ENCODE data around the gene CCDC27.

CCDC27 gene

GRCh38 chr1:3752400-3752945, at the start of gene CCDC27:
Gene CCDC27, plus strand, starts transcription at chr1:3752450. Its CDS starts 32 bp downstream, at chr1:3752482.
- no peak for DNase-seq (ENCODE audit: low spot score)
- FAIRE-seq = no peak

GRCh38 chr1:3702528-3702927, 49.7 kb upstream of the CCDC27 start:
- DNase-seq (ENCODE audit: low spot score) (no peak), FAIRE-seq (no peak)

GRCh38 chr1:3702990-3703728, 49.1 kb upstream of the CCDC27 start:
- no peak for DNase-seq (ENCODE audit: low spot score)
- no peak for FAIRE-seq

- FAIRE-seq = no peak
Measured at GRCh38 chr1:3703786-3704371, 48.4 kb upstream of the CCDC27 start.

GRCh38 chr1:3705341-3705950, 46.8 kb upstream of the CCDC27 start:
- DNase-seq (ENCODE audit: low spot score) (no peak), FAIRE-seq (no peak)

More at GRCh38 chr1:3703786-3704371, 48.4 kb upstream of the CCDC27 start:
- DNase-seq (ENCODE audit: low spot score) = no peak

GRCh38 chr1:3706651-3707297, 45.5 kb upstream of the CCDC27 start:
- no peak for FAIRE-seq
- no peak for DNase-seq (ENCODE audit: low spot score)

- FAIRE-seq (no peak), DNase-seq (ENCODE audit: low spot score) (no peak)
Measured at GRCh38 chr1:3707298-3707938, 44.8 kb upstream of the CCDC27 start.

- FAIRE-seq (no peak), DNase-seq (ENCODE audit: low spot score) (no peak)
Measured at GRCh38 chr1:3707939-3708328, 44.3 kb upstream of the CCDC27 start.

GRCh38 chr1:3708791-3709190, 43.5 kb upstream of the CCDC27 start:
- DNase-seq (ENCODE audit: low spot score) = no peak
- no peak for FAIRE-seq

- no peak for DNase-seq (ENCODE audit: low spot score)
- no peak for FAIRE-seq
Measured at GRCh38 chr1:3710251-3710650, 42.0 kb upstream of the CCDC27 start.

- no peak for FAIRE-seq
Measured at GRCh38 chr1:3711381-3711779, 40.9 kb upstream of the CCDC27 start.

GRCh38 chr1:3711780-3712451, 40.3 kb upstream of the CCDC27 start:
- FAIRE-seq = no peak
- DNase-seq (ENCODE audit: low spot score) = no peak

More at GRCh38 chr1:3711381-3711779, 40.9 kb upstream of the CCDC27 start:
- DNase-seq (ENCODE audit: low spot score) = no peak

- no peak for FAIRE-seq
- DNase-seq (ENCODE audit: low spot score) = no peak
Measured at GRCh38 chr1:3712573-3713535, 39.4 kb upstream of the CCDC27 start.

GRCh38 chr1:3713840-3714239, 38.4 kb upstream of the CCDC27 start:
- no peak for DNase-seq (ENCODE audit: low spot score)
- FAIRE-seq = no peak

- no peak for FAIRE-seq
- DNase-seq (ENCODE audit: low spot score) = no peak
Measured at GRCh38 chr1:3714284-3714741, 37.9 kb upstream of the CCDC27 start.

- no peak for FAIRE-seq
- no peak for DNase-seq (ENCODE audit: low spot score)
Measured at GRCh38 chr1:3714814-3715213, 37.4 kb upstream of the CCDC27 start.

GRCh38 chr1:3716351-3716750, 35.9 kb upstream of the CCDC27 start:
- DNase-seq (ENCODE audit: low spot score) (no peak), FAIRE-seq (no peak)

- FAIRE-seq (no peak), DNase-seq (ENCODE audit: low spot score) (no peak)
Measured at GRCh38 chr1:3717041-3717714, 35.1 kb upstream of the CCDC27 start.

Measured in RCC 7860 (cell line).